HepG2 (cell line): ENCODE measurements around the gene OTUD7B. TPM values are rescaled to one million over a fixed set of nuclear protein-coding genes. Genes with fewer than 3 reads are reported as not detected.

Source experiments
- AGO2 ChIP-seq: fragments of 200-400 bp; formaldehyde crosslinking; optimal IDR thresholded peaks from 2 replicates; pipeline ENCODE3; 2017; ENCODE audit warnings: mild to moderate bottlenecking, low read depth, low read length, moderate library complexity
- CREB1 ChIP-seq, 2 experiments: fragments of 450-650 bp in 1 of 2; IDR thresholded peaks; 2 replicates each; pipeline ENCODE4 v1.6.1; 2016 to 2017; ENCODE audit warnings: control low read depth in 1 of 2, mild to moderate bottlenecking in 1 of 2, missing compliant biosample characterization in 1 of 2, missing genetic modification characterization in 1 of 2
- RFX1 ChIP-seq: fragments of 450-650 bp; IDR thresholded peaks from 2 replicates; pipeline ENCODE4 v1.6.1; 2017
- ZNF224 ChIP-seq: sonication (generic); formaldehyde crosslinking; IDR thresholded peaks from 2 replicates; pipeline ENCODE4 v1.5.0; 2020; ENCODE audit warnings: mild to moderate bottlenecking, missing genetic modification reagents
- ZNF550 ChIP-seq: sonication (generic); formaldehyde crosslinking; IDR thresholded peaks from 2 replicates; pipeline ENCODE4 v1.4.0; 2020; ENCODE audit warnings: mild to moderate bottlenecking, missing genetic modification reagents, borderline replicate concordance
- ZNF772 ChIP-seq: sonication (generic); formaldehyde crosslinking; IDR thresholded peaks from 2 replicates; pipeline ENCODE4 v1.5.0; 2020; ENCODE audit warnings: mild to moderate bottlenecking, missing genetic modification reagents
- ZNF777 ChIP-seq: sonication (generic); formaldehyde crosslinking; IDR thresholded peaks from 2 replicates; pipeline ENCODE4 v1.4.0; 2020; ENCODE audit warnings: missing genetic modification reagents
- polyA plus RNA-seq, 8 experiments: library from polyadenylated mRNA; depleted of rRNA in 3 of 8; stranded (reverse) in 7 of 8; unstranded in 1 of 8; fragments of >200 nt; fragmentation: Illumina TruSeq in 4 of 8; extraction: Trizol in 4 of 8; gene quantifications; 2 replicates each; pipeline versions ENCODE4 v1.2.1 to v1.2.3, GENCODE V29; 2011 to 2016; ENCODE audit warnings: low read depth in 4 of 8, missing spikeins in 1 of 8, mixed read lengths in 1 of 8; ENCODE audit not compliant: insufficient read depth in 1 of 8
- total RNA-seq, 5 experiments: library from RNA; depleted of rRNA; stranded (reverse); fragments of >200 nt; fragmentation: Illumina TruSeq; extraction: Trizol; gene quantifications; 2 replicates each; pipeline ENCODE4 v1.2.3, GENCODE V29; 2016; ENCODE audit warnings: low read depth in 1 of 5
- TF ChIP-seq, protein P1 (sequence below): sonication (generic); formaldehyde crosslinking; IDR thresholded peaks from 2 replicates; pipeline ENCODE4 v1.4.0; 2020; ENCODE audit warnings: missing genetic modification reagents
- TF ChIP-seq, protein P2 (sequence below): sonication (generic); IDR thresholded peaks from 2 replicates; pipeline ENCODE4 v1.6.1; 2016; ENCODE audit warnings: low read depth, borderline replicate concordance
- TF ChIP-seq, protein P3 (sequence below): sonication (generic); formaldehyde crosslinking; IDR thresholded peaks from 2 replicates; pipeline ENCODE4 v1.5.1; 2020; ENCODE audit warnings: missing genetic modification reagents, mild to moderate bottlenecking, borderline replicate concordance
- TF ChIP-seq, protein P4 (sequence below): sonication (generic); formaldehyde crosslinking; IDR thresholded peaks from 2 replicates; pipeline ENCODE4 v1.4.0; 2020; ENCODE audit warnings: mild to moderate bottlenecking, missing genetic modification reagents
- TF ChIP-seq, protein P5 (sequence below): sonication (generic); formaldehyde crosslinking; IDR thresholded peaks from 2 replicates; pipeline ENCODE4 v1.4.0; 2020; ENCODE audit warnings: missing genetic modification reagents

OTUD7B gene
- total and polyA plus RNA-seq, 2 of the 13 experiments (the other 11 are each of a cell fraction or from before 2014, with no cell fraction given): 5.1 to 11.2 TPM

DNA sequence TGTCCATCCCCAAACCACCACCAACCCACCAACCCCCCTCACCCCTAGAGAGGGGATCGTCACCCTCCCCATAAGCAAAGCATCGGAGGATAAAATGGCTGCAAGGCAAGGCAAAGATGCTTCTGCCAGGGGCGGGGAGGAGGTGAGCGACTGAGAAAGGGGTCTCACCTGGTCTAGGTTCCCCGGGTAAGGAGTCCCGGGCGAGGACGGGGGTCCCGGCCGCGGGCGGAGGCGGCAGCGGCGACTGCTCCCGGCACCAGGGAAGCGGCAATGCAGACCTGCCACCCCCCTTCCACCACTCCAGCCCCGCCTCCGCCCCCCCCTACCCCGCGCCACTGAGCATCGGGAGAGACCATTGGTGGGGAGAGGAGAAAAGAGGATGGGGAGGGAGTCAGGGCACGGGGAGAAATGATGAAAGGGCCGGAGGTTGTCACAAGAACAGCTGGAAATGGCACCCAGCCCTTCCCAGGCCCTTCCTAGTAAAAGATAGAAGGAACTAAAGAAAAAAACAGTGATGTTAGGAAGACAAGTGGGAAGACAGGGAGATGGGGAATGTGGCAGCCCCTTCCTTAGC lies 92.9 kb downstream of the OTUD7B start, which contains the start of gene SV2A (continued):
- TF ChIP-seq, protein P1, sequence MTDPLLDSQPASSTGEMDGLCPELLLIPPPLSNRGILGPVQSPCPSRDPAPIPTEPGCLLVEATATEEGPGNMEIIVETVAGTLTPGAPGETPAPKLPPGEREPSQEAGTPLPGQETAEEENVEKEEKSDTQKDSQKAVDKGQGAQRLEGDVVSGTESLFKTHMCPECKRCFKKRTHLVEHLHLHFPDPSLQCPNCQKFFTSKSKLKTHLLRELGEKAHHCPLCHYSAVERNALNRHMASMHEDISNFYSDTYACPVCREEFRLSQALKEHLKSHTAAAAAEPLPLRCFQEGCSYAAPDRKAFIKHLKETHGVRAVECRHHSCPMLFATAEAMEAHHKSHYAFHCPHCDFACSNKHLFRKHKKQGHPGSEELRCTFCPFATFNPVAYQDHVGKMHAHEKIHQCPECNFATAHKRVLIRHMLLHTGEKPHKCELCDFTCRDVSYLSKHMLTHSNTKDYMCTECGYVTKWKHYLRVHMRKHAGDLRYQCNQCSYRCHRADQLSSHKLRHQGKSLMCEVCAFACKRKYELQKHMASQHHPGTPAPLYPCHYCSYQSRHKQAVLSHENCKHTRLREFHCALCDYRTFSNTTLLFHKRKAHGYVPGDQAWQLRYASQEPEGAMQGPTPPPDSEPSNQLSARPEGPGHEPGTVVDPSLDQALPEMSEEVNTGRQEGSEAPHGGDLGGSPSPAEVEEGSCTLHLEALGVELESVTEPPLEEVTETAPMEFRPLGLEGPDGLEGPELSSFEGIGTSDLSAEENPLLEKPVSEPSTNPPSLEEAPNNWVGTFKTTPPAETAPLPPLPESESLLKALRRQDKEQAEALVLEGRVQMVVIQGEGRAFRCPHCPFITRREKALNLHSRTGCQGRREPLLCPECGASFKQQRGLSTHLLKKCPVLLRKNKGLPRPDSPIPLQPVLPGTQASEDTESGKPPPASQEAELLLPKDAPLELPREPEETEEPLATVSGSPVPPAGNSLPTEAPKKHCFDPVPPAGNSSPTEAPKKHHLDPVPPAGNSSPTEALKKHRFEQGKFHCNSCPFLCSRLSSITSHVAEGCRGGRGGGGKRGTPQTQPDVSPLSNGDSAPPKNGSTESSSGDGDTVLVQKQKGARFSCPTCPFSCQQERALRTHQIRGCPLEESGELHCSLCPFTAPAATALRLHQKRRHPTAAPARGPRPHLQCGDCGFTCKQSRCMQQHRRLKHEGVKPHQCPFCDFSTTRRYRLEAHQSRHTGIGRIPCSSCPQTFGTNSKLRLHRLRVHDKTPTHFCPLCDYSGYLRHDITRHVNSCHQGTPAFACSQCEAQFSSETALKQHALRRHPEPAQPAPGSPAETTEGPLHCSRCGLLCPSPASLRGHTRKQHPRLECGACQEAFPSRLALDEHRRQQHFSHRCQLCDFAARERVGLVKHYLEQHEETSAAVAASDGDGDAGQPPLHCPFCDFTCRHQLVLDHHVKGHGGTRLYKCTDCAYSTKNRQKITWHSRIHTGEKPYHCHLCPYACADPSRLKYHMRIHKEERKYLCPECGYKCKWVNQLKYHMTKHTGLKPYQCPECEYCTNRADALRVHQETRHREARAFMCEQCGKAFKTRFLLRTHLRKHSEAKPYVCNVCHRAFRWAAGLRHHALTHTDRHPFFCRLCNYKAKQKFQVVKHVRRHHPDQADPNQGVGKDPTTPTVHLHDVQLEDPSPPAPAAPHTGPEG (CRISPR knock-in tag): no peak
- TF ChIP-seq ZNF777 (no peak), ZNF224 (CRISPR knock-in tag) (no peak), ZNF550 (CRISPR knock-in tag) (no peak), CREB1 (IDR thresholded peaks at IDR 0.05) (no peak), CREB1 (CRISPR knock-in tag; IDR thresholded peaks at IDR 0.05) (no peak), AGO2 (no peak), ZNF772 (CRISPR knock-in tag) (no peak), RFX1 (no peak)
- TF ChIP-seq, protein P2, sequence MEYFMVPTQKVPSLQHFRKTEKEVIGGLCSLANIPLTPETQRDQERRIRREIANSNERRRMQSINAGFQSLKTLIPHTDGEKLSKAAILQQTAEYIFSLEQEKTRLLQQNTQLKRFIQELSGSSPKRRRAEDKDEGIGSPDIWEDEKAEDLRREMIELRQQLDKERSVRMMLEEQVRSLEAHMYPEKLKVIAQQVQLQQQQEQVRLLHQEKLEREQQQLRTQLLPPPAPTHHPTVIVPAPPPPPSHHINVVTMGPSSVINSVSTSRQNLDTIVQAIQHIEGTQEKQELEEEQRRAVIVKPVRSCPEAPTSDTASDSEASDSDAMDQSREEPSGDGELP: peak; percentile 49; the same call in 1 of the 2 replicates
- TF ChIP-seq, protein P3, sequence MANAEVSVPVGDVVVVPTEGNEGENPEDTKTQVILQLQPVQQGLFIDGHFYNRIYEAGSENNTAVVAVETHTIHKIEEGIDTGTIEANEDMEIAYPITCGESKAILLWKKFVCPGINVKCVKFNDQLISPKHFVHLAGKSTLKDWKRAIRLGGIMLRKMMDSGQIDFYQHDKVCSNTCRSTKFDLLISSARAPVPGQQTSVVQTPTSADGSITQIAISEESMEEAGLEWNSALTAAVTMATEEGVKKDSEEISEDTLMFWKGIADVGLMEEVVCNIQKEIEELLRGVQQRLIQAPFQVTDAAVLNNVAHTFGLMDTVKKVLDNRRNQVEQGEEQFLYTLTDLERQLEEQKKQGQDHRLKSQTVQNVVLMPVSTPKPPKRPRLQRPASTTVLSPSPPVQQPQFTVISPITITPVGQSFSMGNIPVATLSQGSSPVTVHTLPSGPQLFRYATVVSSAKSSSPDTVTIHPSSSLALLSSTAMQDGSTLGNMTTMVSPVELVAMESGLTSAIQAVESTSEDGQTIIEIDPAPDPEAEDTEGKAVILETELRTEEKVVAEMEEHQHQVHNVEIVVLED (CRISPR knock-in tag): no peak
- TF ChIP-seq, protein P4, sequence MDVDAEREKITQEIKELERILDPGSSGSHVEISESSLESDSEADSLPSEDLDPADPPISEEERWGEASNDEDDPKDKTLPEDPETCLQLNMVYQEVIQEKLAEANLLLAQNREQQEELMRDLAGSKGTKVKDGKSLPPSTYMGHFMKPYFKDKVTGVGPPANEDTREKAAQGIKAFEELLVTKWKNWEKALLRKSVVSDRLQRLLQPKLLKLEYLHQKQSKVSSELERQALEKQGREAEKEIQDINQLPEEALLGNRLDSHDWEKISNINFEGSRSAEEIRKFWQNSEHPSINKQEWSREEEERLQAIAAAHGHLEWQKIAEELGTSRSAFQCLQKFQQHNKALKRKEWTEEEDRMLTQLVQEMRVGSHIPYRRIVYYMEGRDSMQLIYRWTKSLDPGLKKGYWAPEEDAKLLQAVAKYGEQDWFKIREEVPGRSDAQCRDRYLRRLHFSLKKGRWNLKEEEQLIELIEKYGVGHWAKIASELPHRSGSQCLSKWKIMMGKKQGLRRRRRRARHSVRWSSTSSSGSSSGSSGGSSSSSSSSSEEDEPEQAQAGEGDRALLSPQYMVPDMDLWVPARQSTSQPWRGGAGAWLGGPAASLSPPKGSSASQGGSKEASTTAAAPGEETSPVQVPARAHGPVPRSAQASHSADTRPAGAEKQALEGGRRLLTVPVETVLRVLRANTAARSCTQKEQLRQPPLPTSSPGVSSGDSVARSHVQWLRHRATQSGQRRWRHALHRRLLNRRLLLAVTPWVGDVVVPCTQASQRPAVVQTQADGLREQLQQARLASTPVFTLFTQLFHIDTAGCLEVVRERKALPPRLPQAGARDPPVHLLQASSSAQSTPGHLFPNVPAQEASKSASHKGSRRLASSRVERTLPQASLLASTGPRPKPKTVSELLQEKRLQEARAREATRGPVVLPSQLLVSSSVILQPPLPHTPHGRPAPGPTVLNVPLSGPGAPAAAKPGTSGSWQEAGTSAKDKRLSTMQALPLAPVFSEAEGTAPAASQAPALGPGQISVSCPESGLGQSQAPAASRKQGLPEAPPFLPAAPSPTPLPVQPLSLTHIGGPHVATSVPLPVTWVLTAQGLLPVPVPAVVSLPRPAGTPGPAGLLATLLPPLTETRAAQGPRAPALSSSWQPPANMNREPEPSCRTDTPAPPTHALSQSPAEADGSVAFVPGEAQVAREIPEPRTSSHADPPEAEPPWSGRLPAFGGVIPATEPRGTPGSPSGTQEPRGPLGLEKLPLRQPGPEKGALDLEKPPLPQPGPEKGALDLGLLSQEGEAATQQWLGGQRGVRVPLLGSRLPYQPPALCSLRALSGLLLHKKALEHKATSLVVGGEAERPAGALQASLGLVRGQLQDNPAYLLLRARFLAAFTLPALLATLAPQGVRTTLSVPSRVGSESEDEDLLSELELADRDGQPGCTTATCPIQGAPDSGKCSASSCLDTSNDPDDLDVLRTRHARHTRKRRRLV (CRISPR knock-in tag): no peak
- TF ChIP-seq, protein P5, sequence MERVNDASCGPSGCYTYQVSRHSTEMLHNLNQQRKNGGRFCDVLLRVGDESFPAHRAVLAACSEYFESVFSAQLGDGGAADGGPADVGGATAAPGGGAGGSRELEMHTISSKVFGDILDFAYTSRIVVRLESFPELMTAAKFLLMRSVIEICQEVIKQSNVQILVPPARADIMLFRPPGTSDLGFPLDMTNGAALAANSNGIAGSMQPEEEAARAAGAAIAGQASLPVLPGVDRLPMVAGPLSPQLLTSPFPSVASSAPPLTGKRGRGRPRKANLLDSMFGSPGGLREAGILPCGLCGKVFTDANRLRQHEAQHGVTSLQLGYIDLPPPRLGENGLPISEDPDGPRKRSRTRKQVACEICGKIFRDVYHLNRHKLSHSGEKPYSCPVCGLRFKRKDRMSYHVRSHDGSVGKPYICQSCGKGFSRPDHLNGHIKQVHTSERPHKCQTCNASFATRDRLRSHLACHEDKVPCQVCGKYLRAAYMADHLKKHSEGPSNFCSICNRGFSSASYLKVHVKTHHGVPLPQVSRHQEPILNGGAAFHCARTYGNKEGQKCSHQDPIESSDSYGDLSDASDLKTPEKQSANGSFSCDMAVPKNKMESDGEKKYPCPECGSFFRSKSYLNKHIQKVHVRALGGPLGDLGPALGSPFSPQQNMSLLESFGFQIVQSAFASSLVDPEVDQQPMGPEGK: peak; percentile 22; the same call in 1 of the 2 replicates
